Coronary artery (tissue), 2 donors: Measurements from ENCODE around the gene HECW1.
A peak's percentile ranks its signal among the peaks of the same experiment; 100 is the strongest.

ENCODE experiments used
- DNase-seq: peaks from one replicate; pipeline ENCODE4 v3.0.0-alpha.2; 2017; ENCODE audit warnings: low spot score
- H3K27ac ChIP-seq, 2 donors: fragments of 200-600 bp; sonication (generic); one replicate each; pipeline ENCODE4 v1.5.1; 2016 to 2019
- H3K4me3 ChIP-seq: fragments of 200-600 bp; sonication (generic); 2 replicates; pipeline ENCODE4 v1.5.1; 2016; ENCODE audit warnings: mild to moderate bottlenecking, moderate library complexity
- TF ChIP-seq, protein P1 (sequence below): fragments of 200-600 bp; sonication (generic); IDR thresholded peaks from one replicate; pipeline ENCODE4 v1.5.1; 2019; ENCODE audit warnings: antibody characterized with exemption

Gene HECW1

DNA sequence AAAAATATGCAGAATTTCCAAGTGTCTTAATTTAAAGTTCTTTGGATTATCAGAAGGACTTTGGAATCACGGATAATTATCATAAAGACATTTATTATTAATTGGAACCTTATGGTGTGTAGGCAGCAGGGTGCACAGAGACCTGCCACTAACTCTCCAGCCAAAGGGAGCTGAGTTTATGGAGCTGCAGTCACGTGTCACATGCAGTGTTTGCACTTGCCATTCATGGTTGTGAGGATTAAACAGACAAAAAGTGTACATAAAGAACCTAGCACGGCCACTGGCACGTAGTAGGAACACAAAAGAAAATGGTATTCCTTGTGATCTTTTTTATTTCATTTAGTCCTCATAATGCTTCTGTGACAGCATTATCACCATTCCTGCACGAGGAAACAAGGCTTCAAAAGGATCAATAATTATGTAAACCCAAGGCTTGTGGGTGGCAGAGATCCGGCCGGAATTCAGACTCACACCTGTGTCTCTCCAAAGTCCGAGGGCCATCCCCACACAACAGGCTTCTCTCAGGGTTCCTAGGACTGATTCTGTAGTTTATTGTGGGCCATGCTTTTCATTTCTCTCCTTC lies 326.5 kb downstream of the HECW1 start:
- H3K27ac ChIP-seq: no peak overlapping the region
- TF ChIP-seq, protein P1, sequence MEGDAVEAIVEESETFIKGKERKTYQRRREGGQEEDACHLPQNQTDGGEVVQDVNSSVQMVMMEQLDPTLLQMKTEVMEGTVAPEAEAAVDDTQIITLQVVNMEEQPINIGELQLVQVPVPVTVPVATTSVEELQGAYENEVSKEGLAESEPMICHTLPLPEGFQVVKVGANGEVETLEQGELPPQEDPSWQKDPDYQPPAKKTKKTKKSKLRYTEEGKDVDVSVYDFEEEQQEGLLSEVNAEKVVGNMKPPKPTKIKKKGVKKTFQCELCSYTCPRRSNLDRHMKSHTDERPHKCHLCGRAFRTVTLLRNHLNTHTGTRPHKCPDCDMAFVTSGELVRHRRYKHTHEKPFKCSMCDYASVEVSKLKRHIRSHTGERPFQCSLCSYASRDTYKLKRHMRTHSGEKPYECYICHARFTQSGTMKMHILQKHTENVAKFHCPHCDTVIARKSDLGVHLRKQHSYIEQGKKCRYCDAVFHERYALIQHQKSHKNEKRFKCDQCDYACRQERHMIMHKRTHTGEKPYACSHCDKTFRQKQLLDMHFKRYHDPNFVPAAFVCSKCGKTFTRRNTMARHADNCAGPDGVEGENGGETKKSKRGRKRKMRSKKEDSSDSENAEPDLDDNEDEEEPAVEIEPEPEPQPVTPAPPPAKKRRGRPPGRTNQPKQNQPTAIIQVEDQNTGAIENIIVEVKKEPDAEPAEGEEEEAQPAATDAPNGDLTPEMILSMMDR: no peak
- H3K4me3 ChIP-seq: no peak overlapping the region
- DNase-seq: no peak

DNA sequence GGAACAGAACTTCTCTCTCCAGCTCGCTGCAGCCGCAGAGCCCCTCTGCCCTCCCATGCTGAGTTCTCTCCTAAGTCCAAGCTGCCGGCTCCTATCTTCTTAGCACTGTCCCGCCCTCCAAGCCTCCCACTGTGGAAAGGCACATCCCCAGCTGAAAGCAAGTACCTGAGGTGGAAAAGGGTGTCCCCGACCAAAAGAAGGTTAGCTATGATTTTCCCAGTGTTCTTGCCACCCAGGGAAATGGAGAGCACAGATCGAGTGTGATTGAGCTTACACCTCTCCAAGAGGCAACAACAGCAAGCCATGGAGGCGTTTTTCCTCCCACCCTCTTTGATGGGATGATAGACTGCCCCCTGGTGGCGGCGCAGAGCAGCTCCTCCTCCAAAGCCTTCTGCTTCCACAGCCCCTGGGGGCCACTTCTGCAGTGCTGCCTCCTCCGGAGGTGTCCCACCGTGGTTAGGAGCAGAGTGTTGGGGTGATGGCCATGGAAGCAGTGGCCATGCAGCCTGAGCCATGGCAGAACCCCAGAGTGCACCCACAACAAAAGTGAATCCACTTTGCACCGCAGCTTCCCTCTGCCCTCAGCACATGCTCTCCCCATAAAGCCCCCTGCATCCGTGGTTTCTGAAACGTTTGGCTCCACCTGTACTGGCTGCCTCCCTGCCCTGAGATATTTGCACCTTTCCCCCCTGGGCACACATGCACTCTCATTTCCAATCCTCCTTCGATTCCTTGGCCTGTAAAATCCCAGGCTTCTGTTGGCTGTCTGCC lies 327.4 kb downstream of the HECW1 start:
- Histone ChIP-seq H3K4me3 (no peak overlapping the region), H3K27ac (no peak overlapping the region)
- TF ChIP-seq, protein P1: peak; percentile 39
- DNase-seq: no peak

DNA sequence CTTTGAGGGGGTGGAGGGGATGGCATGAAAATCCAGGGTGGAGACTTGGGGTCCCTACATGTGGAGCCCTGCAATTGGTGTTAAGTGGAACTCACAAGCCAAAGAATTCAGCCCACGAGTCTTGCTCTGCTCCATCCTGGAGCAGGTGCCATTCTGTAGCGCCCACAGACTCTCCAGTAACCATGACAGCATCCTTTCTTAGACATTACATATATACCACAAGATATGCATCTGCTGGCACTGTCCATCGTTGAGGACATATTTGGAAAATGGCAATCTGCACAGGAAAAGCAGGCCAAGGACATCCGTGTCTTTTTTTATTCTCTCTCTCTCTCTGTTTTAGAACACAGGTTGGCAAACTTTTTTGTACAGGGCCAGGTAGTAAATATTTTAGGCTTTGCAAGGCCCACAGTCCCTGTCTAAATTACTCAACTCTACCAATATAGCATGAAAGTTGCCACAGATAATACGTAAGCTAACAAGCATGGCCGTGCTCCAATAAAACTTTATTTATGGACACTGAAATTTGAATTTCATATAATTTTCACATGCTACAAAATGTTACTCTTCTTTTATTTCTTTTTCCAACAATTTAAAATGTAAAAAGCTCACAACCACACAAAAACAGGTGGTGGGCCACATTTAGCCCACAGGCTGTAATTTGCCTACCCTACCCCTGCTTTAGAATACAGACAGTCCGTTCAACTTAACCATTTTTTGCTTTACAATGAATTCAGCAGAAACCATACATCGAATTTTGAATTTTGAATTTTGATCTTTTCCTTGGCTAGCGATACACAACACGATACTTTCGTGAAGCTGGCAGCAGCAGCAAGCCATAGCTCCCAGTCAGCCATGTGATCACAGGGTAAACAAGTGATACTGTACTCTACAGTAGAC lies 329.0 kb downstream of the HECW1 start:
- Histone ChIP-seq H3K27ac (no peak overlapping the region), H3K4me3 (no peak overlapping the region)
- DNase-seq: no peak
- TF ChIP-seq, protein P1: no peak

DNA sequence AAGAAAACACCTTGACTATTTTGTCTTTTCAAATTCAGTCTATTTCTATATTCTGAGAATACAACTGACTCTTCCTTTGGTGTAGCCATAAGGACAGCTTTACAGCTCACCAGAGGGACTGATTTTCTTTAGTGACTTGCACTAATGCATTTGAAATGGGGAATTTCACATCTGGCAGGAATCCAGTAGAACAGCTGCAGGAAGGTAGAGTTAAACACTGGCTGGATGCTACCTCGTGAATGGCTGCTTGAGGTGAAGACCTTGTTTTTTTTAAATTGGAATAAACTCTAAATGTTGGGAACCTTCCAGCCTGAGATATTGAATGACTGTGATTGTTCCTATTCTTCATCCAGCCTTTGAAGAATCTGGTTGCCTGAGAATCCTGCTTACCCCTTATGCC lies 330.9 kb downstream of the HECW1 start:
- no peak overlapping the region for H3K4me3 ChIP-seq
- no peak for DNase-seq
- TF ChIP-seq, protein P1: no peak
- H3K27ac ChIP-seq: no peak overlapping the region

DNA sequence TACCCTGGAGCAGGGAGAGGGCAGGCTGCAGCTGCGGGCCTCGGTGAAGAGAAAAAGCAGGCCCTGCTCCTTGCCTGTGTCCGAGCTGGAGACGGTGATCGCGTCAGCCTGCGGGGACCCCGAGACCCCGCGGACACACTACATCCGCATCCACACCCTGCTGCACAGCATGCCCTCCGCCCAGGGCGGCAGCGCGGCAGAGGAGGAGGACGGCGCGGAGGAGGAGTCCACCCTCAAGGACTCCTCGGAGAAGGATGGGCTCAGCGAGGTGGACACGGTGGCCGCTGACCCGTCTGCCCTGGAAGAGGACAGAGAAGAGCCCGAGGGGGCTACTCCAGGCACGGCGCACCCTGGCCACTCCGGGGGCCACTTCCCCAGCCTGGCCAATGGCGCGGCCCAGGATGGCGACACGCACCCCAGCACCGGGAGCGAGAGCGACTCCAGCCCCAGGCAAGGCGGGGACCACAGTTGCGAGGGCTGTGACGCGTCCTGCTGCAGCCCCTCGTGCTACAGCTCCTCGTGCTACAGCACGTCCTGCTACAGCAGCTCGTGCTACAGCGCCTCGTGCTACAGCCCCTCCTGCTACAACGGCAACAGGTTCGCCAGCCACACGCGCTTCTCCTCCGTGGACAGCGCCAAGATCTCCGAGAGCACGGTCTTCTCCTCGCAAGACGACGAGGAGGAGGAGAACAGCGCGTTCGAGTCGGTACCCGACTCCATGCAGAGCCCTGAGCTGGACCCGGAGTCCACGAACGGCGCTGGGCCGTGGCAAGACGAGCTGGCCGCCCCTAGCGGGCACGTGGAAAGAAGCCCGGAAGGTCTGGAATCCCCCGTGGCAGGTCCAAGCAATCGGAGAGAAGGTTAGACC lies 332.5 kb downstream of the HECW1 start:
- Histone ChIP-seq H3K27ac (no peak overlapping the region), H3K4me3 (no peak overlapping the region)
- DNase-seq: no peak
- TF ChIP-seq, protein P1: no peak

DNA sequence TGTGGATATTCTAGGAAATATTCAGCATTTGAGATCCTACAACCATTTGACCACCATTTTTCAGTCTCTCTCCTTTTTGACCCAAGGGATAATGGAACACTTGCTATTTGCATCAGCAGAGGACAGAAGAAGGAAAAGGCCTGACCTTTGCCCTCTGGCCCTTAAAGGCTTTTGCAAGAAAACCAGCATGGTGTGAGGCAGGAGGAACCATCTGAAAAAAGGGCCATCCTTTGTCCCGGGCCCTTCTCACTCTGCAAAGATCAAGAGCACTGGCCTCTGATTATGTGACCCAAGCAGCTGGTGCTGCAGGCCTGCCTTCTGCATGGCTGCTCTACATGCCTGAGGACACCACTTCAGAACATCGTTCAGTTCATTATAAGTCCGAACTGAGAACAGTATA lies 337.1 kb downstream of the HECW1 start:
- DNase-seq: no peak
- Histone ChIP-seq H3K4me3 (no peak overlapping the region), H3K27ac (no peak overlapping the region)
- TF ChIP-seq, protein P1: no peak
